Lower lobe of right lung (tissue), 2 donors: ENCODE data around the gene GPRIN2. TPM values are rescaled to one million over a fixed set of nuclear protein-coding genes. Genes with fewer than 3 reads are reported as not detected.

Experiments used
- ATAC-seq, 2 donors: fragments of 200-7000 bp; cut with Tn5 transposase; one replicate each; pipeline ENCODE4 v1.9.1; 2020 to 2022; ENCODE audit warnings: mild to moderate bottlenecking in 2 of 2, moderate library complexity in 2 of 2
- DNase-seq: peaks from one replicate; pipeline ENCODE4 v3.0.0-alpha.2; 2020
- H3K27ac ChIP-seq: fragments of 200-600 bp; one replicate; pipeline ENCODE4 v1.8.0; 2022
- H3K27me3 ChIP-seq: fragments of 200-600 bp; one replicate; pipeline ENCODE4 v1.8.0; 2022; ENCODE audit warnings: low read depth
- H3K36me3 ChIP-seq: fragments of 200-600 bp; one replicate; pipeline ENCODE4 v1.8.0; 2022; ENCODE audit warnings: mild to moderate bottlenecking
- H3K4me1 ChIP-seq: fragments of 200-600 bp; one replicate; pipeline ENCODE4 v1.8.0; 2022
- H3K4me3 ChIP-seq: fragments of 200-600 bp; one replicate; pipeline ENCODE4 v1.8.0; 2022; ENCODE audit warnings: mild to moderate bottlenecking
- H3K9me3 ChIP-seq: fragments of 200-600 bp; one replicate; pipeline ENCODE4 v1.8.0; 2022
- intact Hi-C: fragments of 100-400 bp; cut with DNase I; formaldehyde crosslinking; loops from one replicate; pipeline ENCODE4 v1.11.0; 2022
- total RNA-seq: library from RNA; stranded (reverse); fragmentation: NEBNext Ultra II Directional; extraction: Animal tissue kit (Norgen Biotek cat#: 25700); gene quantifications from one replicate; pipeline ENCODE4 v1.2.1, GENCODE V29; 2021
- TF ChIP-seq, protein P1 (sequence below): fragments of 200-600 bp; IDR thresholded peaks from one replicate; pipeline ENCODE4 v1.8.0; 2022; ENCODE audit warnings: antibody characterized with exemption, mild to moderate bottlenecking
- donor health status: DM: no; HTN: yes; CAD: no; lungs with severe emphysema.

The GPRIN2 gene
- total RNA-seq, 1 donor from 2014 or later: 42.1 TPM

DNA sequence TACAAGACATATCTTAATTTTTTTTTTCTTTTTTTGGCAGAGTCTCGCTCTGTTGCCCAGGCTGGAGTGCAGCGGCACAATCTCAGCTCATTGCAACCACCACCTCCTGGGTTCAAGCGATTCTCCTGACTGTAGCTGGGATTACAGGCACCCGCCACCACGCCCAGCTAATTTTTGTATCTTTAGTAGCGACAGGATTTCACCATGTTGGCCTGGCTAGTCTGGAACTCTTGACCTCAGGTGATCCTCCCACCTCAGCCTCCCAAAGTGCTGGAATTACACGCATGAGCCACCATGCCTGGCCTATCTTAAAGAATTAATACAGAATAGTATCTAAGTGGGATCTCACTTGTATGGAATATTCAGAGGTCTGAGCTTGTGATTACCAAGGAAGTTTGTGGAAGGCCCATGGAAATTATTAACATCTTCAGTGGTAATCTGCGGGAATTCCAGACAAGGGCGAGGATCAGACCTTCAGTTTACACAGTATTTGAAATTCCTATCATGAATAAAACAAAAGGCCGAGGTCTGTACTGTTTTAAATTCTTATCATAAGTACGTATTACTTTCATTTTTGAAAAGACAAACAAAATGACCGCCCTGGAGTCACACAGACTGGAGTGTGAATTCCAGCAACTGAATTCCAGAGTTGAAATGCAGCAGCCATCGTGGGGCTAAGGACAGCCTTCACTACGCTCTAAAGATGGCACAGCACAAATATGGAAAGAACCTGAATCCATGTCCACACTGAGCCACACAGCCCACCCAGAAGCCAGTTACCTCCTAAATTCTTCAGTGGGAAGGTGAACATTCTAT is 16.7 kb downstream of the GPRIN2 start:
- peak; percentile 48 for DNase-seq
- intact Hi-C loops: no loop called here
- H3K36me3 ChIP-seq: no peaks in the 10 kb centered on the region
- H3K4me3 ChIP-seq: no peak overlapping the region
- peak; percentile 57 to 81 for ATAC-seq
- H3K27me3 ChIP-seq: peaks cover 17% of the 10 kb centered on the region
- peaks cover 20% of the 10 kb centered on the region for H3K4me1 ChIP-seq
- H3K27ac ChIP-seq: peak overlapping the region; percentile 71
- H3K9me3 ChIP-seq: no peaks in the 10 kb centered on the region
- TF ChIP-seq, protein P1, sequence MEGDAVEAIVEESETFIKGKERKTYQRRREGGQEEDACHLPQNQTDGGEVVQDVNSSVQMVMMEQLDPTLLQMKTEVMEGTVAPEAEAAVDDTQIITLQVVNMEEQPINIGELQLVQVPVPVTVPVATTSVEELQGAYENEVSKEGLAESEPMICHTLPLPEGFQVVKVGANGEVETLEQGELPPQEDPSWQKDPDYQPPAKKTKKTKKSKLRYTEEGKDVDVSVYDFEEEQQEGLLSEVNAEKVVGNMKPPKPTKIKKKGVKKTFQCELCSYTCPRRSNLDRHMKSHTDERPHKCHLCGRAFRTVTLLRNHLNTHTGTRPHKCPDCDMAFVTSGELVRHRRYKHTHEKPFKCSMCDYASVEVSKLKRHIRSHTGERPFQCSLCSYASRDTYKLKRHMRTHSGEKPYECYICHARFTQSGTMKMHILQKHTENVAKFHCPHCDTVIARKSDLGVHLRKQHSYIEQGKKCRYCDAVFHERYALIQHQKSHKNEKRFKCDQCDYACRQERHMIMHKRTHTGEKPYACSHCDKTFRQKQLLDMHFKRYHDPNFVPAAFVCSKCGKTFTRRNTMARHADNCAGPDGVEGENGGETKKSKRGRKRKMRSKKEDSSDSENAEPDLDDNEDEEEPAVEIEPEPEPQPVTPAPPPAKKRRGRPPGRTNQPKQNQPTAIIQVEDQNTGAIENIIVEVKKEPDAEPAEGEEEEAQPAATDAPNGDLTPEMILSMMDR: no peak

DNA sequence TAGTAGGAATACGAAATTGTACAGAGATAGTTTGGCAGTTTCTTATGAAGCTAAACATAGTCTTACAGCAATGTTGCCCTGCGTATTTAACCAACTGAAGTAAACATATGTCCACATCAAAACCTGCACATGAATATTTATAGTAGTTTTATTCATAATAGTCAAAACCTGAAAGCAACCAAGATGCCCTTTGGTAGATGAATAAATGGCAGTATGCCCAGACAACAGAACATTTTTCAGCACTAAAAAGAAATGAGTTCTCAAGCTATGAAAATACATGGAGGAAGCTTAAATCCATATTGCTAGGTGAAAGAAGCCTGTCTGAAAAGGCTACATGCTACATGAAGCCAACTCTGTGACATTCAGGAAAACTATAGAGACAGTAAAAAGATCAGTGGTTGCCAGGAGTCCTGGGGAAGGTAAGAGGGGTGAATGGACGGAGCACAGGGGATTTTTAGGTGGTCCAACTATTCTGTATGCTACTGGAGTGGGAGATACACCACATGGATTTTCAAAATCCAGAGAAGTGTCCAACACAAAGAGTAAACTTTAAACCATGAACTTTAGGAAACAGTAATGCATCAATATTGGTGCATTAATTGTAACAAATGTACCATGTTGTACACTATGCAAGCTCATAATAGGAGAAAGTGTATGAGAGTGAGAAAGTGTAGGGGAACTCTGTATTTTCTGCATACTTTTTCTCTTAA is 17.6 kb downstream of the GPRIN2 start:
- Histone ChIP-seq H3K27me3 (peaks cover 17% of the 10 kb centered on the region), H3K27ac (no peak overlapping the region), H3K4me3 (no peak overlapping the region), H3K9me3 (no peaks in the 10 kb centered on the region), H3K4me1 (peaks cover 13% of the 10 kb centered on the region), H3K36me3 (no peaks in the 10 kb centered on the region)
- DNase-seq (no peak), ATAC-seq (no peak)
- TF ChIP-seq, protein P1: no peak
- intact Hi-C loops: no loop called here

DNA sequence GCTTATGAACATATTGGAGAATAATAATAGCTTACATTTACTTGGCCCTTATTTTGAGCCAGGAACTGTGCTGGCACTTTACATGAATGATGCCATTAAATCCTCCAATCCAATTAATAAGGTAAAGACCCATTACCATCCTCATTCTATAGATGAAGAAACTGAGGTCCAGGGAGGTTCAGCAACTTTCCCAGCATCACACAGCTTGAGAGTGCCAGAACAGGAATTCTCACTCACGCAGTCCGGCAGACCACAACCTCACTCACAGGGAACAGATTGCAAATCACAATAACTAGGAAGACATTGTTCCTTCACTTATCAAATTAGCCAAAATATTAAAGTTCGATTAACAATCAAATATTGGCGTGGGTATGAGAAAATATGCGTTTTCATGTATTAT is 18.3 kb downstream of the GPRIN2 start:
- Histone ChIP-seq H3K27me3 (peaks cover 17% of the 10 kb centered on the region), H3K9me3 (no peaks in the 10 kb centered on the region), H3K4me3 (no peak overlapping the region), H3K36me3 (no peaks in the 10 kb centered on the region), H3K27ac (no peak overlapping the region), H3K4me1 (peaks cover 13% of the 10 kb centered on the region)
- ATAC-seq: no peak
- intact Hi-C loops: no loop called here
- no peak for DNase-seq
- TF ChIP-seq, protein P1: no peak

DNA sequence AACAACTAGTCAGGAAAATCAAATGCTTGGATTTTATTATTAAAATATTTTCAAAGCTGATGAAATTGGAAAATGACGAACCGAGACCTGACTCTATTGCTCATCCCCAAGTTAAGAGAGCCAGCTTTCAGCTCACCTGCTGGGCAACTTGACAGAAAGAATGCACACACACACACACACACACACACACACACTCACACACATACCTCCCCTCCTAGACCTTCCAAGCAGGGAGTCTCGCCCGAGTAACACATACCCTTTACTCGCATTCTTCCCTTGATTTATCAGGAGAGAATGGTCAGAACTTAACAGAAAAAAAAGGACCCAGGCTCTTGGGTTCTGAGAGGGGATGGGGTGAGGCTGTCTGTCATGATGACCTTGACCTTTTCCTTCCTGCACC is 19.1 kb downstream of the GPRIN2 start:
- DNase-seq (no peak), ATAC-seq (no peak)
- H3K4me1 ChIP-seq: peaks cover 13% of the 10 kb centered on the region
- no peaks in the 10 kb centered on the region for H3K9me3 ChIP-seq
- no peak overlapping the region for H3K27ac ChIP-seq
- H3K4me3 ChIP-seq: no peak overlapping the region
- TF ChIP-seq, protein P1: no peak
- peaks cover 17% of the 10 kb centered on the region for H3K27me3 ChIP-seq
- H3K36me3 ChIP-seq: no peaks in the 10 kb centered on the region
- intact Hi-C loops: no loop called here

DNA sequence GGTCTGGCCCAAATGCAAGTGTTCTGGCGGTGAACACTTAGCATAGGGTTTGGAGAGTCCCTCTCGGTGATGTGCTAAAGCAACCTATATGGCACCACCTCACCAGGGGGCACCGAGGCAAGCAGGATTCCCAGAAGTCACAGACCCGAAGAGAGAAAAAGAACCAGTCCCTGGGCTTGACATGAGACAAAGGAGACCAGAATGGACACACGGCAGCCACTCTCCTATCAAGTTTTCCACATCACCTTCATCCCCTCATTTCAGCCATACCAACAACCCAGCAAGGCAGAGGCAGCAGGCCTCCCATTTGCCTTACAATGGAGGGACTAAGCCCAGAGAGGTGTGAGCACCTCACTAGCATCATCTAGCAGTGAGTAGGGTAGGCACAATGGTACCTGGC is 19.7 kb downstream of the GPRIN2 start:
- ATAC-seq (no peak), DNase-seq (no peak)
- no peak overlapping the region for H3K4me3 ChIP-seq
- intact Hi-C loops: no loop called here
- H3K4me1 ChIP-seq: peaks cover 13% of the 10 kb centered on the region
- H3K9me3 ChIP-seq: no peaks in the 10 kb centered on the region
- H3K27ac ChIP-seq: no peak overlapping the region
- TF ChIP-seq, protein P1: no peak
- H3K27me3 ChIP-seq: peaks cover 17% of the 10 kb centered on the region
- H3K36me3 ChIP-seq: no peaks in the 10 kb centered on the region
